Stimulated activated CD4-positive, alpha-beta T cell treated with anti-CD3 and anti-CD28 coated beads, TNF-alpha, amount 100 ng/mL, for 1 hour (primary cell): ENCODE results near the gene MAST2.
"Not testable (repeated sequence)": the region's sequence is repeated elsewhere in the genome, so short reads cannot be mapped to it uniquely, and the experiment has no call there.

Experiments used
- DNase-seq, 3 donors: peaks; one replicate each; pipeline ENCODE4 v3.0.0-alpha.2; 2020; ENCODE audit warnings: low read depth in 3 of 3, low spot score in 1 of 3

MAST2 gene

DNA sequence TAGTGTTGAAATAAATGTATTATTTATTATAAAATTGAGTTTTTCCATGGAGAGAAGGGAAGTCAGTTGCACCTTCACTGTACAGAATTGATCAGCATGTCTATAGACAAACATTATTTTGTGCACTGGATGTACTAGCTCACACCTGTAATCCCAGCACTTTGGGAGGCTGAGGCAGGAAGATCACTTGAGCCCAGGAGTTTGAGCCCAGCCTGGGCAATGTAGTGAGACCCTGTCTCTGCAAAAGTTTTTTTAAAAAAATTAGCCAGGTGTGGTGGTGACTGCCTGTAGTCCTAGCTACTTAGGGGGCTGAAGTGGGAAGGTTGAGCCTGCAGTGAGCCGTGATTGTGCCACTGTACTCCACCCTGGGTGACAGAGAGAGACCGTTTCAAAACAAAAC is 87.7 kb downstream of the MAST2 start:
- no peak for DNase-seq

DNA sequence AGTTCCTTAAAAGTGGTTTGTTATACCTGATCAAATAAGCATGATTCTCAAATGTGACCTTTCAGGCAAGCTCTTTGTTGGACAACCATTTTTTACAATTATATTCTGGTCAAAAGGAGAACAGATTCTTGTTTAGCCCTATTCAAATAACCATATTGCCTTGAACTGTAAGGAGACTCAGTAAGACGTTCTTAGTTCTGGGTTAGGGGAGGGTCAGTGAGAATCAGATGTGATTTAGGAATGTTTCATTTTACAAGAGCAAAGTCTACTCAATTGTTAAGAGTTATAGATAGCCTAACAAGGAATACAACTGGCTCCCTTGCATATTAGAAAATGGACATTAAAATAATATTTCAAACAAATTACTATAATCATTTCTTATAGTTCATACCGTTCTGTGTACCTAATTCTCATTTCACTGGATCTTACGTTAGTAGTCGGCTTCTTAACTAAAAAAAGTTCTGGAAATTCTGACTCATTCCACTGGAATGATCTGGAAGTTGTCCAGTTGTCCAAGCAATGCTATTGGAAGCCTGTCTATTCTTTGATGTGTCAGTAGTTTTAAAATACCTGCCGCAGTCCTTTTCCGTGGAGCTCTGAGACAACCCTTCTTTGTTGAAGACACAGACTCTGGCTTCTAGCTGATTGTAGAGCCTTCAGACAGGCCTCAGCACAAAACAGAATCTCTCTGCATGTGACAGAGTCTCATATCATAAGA is 88.8 kb downstream of the MAST2 start:
- no peak for DNase-seq

DNA sequence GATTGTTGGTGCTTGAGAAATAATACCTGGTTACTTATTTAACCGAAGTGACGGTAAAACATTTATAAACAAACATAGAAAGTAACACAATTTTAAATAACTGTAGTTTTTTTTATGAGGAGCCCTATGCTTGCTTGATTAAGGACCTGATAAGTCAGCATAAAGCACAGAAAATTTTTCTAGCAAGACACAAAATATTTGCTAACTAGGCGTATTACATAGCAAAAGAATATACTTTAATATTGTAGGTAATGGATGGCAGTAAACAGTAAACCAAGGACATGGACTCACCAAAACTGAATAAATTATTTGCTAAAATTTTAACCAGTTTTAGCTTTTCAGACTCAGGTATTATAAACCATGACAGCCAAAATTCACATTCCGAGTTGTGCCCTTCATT is 90.9 kb downstream of the MAST2 start:
- no peak for DNase-seq

DNA sequence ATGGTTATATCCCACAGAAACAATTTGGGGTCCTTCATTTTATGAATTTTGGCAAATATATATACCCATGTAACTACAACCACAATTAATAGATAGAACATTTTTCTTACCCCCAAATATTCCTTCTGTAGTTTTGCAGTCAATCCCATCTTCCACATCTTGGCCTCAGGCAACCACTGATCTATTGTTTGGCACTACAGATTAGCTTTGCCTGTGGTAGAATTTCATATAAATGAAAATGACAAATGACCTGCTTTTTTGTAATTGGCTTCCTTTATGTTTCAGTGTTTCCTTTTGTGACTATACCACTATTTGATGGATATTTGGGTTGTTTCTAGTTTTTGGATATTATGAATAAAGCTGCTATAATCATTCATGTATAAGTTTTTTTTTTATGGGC is 91.5 kb downstream of the MAST2 start:
- no peak for DNase-seq

DNA sequence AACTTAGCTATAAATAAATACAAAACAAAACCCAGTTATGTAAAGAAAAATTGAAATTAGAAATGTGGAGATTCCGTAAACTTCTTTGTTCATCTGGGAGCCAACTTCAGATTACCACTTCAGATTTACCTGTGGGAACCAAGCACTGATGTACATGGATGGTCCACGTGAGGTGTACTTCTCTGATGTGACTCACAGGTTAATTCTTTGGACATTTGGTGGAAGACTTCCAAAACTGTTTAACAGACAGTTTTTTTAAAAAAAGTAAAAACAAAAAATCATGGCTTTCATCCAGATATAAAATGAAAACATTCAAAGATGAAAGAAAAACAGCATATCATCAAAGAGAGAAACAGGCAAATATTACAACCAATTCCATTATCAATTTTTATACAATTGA is 92.0 kb downstream of the MAST2 start:
- DNase-seq = no peak

DNA sequence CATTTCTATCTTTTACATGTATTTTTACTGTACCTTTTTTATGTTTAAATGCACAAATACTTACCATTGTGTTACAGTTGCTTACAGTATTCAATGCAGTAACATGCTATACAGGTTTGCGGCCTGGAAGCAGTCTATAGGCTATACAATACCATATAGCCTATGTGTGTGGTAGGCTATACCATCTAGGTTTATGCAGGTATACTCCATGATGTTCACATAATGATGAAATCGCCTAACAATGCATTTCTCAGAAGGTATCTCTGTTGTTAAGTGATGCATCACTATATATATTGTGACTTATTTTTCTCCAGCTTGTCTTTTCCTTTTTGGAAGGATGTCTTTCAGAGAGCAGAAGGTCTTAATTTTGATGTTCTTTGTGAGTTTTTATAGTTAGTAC is 103.5 kb downstream of the MAST2 start:
- DNase-seq = no peak

DNA sequence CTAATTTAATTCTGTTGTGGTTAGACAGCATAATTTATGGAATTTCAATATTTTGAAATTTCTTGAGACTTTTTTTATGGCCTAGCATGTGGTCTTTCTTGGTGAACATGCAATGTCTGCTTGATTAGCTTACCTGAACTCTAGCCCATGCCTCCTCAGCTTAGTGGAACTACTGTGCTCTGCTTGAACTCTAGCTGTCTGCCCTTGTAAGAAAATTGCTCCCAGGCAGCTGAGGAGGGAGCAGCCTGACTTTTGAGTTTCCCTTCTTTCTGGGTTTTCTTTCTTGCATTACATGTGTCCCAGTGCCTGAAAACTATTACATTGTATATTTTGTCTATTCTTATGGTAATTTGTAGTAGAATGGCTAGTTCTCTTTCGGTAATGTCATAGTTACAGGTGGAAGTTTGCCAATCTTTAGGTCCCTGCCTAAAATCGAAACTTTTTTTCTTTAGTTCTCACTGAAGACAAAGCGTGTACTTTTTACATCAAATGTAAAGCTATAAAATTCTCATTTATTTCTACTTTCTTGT is 105.3 kb downstream of the MAST2 start:
- DNase-seq = no peak

DNA sequence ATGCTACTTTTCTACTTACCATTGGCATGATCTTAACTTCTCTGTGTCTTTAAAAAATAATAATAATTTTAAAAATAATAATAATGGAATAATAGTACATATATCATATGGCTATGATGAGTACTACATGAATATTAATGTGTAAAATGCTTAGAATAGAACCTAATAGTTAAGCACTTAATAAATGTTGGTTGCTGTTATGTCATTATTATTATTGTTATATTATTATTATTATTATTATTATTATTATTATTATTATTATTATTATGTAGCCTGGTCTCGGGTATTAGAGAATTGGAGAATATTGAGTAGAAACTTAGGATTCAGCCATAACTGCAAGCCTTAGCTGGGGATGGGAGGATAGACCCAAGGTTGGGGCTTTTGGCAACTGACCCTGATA is 108.2 kb downstream of the MAST2 start:
- DNase-seq = no peak

DNA sequence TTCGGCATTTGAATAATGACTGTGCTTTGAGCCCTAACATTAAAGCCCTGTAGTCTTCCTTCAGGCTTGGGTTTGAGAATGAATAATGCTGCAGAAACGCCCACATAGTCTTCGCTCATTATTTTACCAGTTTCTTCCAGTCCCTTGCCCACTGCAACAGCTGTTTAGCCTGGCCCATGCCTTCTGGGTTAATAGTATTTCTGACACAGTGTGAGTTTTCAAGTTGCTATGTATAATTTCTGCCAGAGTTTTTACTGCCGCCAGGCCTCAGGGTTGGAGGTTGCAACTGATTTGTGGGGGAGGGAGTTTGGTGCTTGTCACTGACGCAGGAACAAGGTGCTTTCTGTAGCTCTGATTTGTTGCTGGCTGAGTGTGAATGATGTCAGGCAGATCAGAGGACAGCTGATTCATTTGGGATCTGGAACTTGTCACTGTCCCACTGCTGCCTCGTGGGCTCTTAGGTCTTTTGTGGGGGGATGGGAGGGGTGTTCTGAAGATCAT is 109.8 kb downstream of the MAST2 start:
- DNase-seq = no peak

DNA sequence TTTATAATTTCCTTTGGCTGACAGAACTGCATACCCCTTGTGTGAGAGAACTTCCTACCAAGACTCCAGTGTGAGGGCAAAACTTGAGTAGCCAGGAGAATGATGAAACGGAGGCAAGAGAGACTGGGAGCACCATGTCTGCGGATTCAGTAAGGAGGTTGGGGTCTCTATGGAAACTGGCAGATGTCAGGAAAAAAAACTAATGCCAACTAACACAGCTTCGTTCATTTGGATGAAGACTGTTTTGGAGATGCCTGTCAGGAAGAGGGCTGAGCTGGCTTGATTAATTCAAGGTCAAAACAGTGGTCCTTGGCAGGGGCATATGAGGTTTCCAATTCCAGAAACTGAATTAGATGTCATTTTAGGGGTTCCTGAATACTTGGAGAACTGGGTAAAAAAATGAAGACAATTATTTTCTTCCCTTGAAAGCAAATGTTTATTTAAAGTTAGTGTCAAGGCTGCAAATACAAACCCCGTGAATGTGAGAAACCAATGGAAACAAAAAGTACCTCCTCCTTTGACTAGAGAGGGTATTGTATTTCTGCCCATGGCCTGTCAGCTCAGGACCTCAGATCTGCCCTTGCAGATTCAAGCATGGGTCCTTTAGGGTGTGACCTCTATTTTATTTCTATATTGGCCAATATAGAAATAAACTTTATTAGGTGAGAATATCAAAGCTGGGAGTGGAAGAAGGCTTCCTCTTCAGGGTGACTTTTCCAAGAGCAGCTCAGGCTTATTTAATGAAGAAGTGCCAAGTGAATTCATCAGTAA is 110.5 kb downstream of the MAST2 start:
- DNase-seq = no peak

DNA sequence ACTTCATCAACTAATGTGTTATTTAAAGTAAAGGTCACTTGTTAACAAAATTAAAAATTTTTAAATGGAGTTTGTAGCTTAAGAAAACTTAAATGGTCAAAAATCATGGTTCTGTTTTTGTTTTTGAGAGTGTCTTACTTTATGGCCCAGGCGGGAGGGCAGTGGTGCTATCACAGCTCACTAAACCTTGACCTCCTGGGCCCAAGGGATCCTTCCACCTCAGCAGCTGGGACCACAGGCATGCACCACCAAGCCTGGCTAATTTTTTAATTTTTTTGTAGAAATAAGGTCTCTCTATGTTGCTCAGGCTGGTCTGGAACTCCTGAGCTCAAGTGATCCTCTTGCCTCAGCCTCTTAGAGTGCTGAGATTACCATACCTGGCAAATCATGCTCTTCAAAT is 111.4 kb downstream of the MAST2 start:
- DNase-seq = no peak

DNA sequence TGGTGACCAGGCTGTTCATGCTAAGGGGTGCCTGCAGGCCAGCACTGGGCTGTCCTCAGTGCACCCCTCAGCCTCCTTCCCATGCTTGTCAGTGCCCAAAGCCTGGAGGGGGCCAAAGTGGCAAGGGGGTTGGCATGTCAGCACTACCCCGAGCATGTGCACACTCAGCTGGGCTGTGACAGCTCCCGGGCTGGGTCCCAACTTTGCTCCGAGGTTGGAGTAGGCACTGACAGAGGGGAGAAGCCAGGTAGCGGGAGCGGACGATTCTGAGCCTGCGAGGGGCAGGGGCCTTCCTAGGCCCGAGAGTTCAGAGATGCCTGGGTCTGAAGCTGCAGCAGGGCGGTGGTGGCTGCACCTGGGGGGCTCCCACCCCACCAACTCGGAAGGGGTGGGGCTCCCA is 119.0 kb downstream of the MAST2 start:
- no peak for DNase-seq

DNA sequence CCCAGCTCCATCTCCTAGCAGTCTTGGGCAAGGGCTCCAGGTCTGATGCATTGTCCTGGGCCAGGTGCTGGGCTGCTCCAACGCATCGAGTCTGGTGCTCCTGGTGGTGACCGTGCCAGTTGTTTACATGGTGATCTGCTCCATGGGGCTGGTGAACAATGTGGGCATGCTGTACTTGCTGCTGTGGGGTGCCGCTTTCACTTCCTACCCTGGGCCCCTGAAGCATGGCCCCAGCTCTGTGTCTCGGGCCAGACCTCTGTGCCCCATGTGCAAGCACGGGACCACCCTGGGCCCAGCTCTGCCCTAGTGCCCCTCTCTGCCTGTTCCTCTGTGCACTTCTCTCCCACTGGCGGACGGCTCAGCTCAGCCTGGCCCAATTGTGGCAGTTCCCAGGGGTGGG is 119.4 kb downstream of the MAST2 start:
- no peak for DNase-seq

DNA sequence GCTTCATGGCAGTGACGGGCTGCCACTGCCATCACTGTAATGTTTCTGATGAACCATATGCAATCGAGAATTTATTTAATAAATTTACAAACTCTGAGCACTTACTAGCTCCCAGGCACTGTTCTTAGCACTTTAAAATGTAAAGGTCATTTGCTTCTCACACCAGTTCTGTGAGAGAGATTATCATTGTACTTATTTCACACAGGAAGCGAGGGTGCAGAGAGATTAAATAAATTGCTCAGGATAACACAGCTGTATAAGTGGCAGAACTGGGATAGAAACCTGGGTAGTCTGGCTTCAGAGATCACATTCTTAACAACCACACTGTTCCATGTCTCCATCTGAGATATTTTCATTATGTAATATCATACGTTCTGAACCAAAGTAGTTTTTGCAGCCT is 119.9 kb downstream of the MAST2 start:
- no peak for DNase-seq

DNA sequence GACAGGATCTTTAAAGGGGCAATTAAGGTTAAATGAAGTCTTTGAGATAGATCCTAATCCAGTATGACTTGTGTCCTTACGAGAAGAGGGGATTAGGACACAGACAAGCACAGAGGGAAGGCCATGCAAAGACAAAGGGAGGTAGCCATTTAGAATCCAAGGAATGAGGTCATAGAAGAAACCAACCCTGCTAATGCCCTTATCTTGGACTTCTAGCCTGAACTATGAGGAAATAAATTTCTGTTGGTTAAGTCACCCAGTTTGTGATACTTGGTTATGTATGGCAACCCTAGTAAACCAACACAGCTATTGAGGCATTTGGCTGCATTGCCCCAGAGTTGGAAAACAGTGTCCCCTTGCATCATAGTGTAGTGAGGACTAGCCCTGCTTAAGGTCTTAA is 121.3 kb downstream of the MAST2 start:
- no peak for DNase-seq

DNA sequence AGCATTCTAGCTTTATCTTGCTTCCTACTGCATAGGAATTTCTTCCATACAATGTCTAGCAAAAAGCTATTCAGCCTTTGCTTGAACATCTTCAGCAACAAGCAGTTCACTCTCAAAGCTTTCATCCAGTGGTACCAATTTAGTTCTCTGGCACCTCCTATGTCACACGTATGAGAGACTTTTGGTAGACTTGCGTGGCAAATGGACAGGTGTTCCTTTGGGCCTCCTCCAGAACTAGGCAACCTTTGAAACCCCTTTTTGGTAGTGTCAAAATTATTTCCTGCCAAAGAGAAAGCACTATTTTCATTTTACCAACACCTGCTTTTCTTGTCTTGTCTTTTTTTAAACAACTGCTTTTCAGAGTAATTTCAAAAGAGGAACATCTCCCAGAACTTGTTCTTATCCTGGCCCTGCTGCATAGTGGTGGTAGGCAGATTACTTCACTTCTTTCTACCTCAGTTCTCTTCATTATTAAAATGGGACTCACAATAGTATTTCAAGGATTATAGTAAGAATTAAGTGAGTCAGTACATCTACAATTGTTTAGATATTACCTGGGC is 122.4 kb downstream of the MAST2 start:
- DNase-seq = no peak

DNA sequence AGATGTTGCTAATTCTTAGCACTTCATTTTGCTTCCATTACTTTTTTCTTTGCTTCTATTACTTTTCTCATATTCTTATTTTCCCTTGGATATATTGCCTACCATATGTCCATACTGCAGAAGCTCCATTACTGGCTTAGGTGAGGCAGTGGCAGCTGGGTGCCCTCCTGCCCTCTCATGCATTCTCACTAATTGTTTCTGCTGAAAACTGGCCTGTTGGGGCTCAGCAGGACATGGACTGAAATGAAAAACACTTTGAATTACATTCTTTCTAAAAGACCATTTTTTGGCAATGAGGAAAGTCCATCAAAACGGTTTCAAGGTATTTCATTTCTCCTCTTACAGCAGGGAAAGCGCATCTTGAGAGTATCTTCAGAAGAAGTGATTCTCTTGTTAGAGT is 122.9 kb downstream of the MAST2 start:
- no peak for DNase-seq

DNA sequence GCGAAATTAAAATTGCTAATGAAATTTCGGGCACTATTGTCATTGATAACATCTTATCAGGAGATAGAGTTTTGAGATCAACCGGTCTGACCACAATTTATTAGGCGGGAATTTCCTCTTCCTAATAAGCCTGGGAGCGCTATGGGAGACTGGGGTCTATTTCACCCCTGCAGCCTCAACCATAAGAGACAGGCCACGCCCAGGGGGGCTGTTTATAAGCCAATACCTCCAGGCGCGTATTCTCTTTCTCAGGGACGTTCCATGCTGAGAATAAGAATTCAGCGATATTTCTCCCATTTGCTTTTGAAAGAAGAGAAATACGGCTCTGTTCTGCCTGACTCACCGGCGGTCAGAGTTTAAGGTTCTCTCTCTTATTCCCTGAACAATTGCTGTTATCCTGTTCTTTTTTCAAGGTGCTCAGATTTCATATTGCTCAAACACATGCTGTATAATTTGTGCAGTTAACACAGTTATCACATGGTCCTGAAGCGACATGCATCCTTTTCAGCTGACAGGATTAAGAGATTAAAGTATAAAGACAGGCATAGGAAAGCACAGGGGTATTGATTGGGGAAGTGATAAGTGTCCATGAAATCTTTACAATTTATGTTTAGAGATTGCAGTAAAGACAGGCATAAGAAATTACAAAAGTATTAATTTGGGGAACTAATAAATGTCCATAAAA is 124.0 kb downstream of the MAST2 start:
- DNase-seq = not testable (repeated sequence)

DNA sequence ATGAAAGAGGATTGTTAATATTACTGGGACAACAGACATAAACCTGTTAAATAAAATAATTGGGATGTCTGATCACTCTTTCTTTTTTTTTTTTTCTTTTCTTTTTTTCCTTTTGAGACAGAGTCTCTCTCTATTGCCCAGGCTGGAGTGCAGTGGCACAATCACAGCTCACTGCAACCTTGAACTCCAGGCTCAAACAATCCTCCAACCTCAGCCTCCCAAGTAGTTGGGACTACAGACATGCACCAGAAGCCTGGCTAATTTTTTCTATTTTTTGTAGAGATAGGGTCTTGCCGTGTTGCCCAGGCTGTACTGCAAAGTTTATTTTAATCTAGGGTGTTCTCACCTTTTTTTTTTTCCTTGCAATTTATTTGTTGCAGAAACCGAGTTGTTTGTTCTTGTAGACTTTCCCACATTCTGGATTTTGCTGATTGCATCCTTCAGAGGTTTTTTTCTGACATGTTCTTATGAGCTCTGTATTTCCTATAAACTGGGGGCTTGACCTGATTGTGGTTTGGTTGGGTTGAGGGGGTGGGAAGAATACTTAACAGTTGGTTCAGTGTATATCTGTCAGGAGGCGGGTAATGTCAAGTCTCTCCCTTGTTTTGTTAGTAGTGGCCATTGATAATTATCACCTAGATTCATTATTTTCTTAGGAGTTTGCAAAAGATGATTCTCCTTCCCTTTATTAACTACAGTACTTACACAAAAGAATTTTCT is 125.2 kb downstream of the MAST2 start:
- DNase-seq = no peak

DNA sequence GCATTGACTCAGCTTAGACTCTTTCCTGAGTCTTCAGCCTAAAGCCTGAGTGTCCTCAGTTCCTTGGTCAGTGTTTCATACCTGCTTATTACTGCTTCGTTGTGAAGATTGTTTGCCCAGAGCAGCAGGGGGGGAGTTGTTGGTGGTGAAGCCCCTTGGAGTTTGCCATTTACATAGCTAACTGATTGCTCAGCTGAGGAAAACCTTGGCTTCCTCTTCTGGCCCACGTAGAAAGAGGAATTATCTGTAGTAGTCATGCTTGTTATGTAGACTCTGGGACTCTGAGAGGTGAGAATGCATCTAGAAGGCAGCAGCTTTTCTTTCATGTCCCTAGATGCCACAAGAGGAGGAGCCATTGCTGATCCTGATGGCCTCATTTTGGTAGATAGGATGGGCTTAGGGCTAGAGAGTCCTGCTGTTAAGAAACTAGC is 125.9 kb downstream of the MAST2 start:
- no peak for DNase-seq
